ENCODE data around the gene ABCD2.

DNA sequence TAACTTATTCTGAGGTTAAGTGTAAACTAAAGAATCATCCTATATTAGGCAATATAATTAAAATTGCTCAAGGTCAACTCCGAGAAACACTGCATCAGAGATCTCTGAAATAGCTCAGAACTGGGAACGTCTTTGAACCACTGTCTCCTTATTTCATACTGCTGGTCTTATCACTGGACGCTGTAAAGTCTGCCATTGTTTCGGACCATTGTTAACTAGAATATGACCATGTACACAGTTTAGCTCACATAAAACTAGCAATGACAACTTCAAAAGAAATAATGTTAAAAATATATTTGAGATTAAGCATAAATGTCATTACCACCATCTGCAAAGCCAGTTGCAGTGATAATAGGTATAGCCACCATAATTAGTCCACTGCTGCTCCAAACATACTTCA lies 2.9 kb downstream of the ABCD2 start:
- no peak for TF ChIP-seq CTCF (IDR thresholded peaks at IDR 0.05)
- no peak for TF ChIP-seq POLR2A (IDR thresholded peaks at IDR 0.05)
- no peak for TF ChIP-seq POLR2AphosphoS5 (IDR thresholded peaks at IDR 0.05)

All from breast epithelium (tissue), 3 donors.